Measurements from ENCODE around the gene ATE1. TPM values are rescaled to one million over a fixed set of nuclear protein-coding genes. Genes with fewer than 3 reads are reported as not detected.

ATE1 gene
- total RNA-seq, 1 donor from 2014 or later, result 26.0 TPM

DNA sequence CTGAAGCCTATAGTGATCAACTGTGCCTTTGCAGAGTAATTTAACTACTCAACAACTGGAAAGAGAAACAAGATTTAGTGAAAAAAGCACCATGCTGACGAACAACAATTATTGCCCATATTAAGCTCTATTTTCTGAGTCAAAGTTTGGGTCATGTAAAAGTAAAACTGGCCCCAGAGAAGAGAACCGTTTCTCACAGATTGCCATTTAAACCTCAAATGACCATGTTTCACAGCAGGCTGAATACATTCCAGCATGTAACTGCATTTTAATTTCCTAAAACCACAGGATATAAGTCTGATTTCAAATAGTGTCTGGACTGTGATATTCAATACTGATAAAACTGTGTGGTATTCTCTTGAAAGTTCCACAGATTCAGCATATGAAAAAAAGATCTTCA lies 140.7 kb downstream of the ATE1 start:
- DNase-seq (no peak), ATAC-seq (no peak)
- Histone ChIP-seq H3K4me3 (no peak overlapping the region), H3K27ac (no peak overlapping the region), H3K4me1 (no peaks in the 10 kb centered on the region), H3K36me3 (peaks cover 19% of the 10 kb centered on the region), H3K9me3 (no peaks in the 10 kb centered on the region), H3K27me3 (ENCODE audit: low read depth) (no peaks in the 10 kb centered on the region)
- intact Hi-C loops (cut with DNase I), result no loop called here
- TF ChIP-seq, protein P1, sequence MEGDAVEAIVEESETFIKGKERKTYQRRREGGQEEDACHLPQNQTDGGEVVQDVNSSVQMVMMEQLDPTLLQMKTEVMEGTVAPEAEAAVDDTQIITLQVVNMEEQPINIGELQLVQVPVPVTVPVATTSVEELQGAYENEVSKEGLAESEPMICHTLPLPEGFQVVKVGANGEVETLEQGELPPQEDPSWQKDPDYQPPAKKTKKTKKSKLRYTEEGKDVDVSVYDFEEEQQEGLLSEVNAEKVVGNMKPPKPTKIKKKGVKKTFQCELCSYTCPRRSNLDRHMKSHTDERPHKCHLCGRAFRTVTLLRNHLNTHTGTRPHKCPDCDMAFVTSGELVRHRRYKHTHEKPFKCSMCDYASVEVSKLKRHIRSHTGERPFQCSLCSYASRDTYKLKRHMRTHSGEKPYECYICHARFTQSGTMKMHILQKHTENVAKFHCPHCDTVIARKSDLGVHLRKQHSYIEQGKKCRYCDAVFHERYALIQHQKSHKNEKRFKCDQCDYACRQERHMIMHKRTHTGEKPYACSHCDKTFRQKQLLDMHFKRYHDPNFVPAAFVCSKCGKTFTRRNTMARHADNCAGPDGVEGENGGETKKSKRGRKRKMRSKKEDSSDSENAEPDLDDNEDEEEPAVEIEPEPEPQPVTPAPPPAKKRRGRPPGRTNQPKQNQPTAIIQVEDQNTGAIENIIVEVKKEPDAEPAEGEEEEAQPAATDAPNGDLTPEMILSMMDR (IDR thresholded peaks at IDR 0.05), result no peak

DNA sequence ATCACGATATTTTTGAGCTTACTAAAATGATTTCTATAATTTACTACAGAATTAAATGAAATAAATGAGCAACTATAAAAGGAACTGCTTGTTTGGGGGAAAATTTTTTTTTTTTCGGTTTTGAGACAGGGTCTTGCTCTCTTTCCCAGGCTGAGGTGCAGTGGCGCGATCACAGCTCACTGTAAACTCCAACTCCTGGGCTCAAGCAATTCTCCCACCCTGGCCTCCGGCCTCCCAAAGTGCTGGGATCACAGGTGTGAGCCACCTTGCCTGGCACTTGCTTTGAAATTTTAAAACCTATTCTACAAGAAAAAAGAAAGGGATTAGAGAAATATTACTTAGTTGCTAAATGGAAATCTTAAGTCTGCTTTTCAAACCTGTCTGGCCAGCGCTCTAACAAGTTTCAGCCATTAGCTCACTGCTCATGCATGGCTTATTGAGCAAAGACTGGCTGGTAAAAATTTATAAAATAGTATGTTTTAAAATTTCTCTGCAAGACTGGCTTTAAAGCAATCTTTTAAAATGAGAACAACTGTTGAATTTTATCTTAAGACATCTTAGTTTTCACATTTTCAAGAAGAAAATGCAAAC lies 144.0 kb downstream of the ATE1 start:
- Histone ChIP-seq H3K36me3 (peaks cover 5% of the 10 kb centered on the region), H3K4me3 (no peak overlapping the region), H3K27me3 (ENCODE audit: low read depth) (no peaks in the 10 kb centered on the region), H3K9me3 (no peaks in the 10 kb centered on the region), H3K27ac (no peak overlapping the region), H3K4me1 (no peaks in the 10 kb centered on the region)
- no peak for DNase-seq
- intact Hi-C loops (cut with DNase I), result no loop called here
- TF ChIP-seq, protein P1 (IDR thresholded peaks at IDR 0.05), result no peak
- no peak for ATAC-seq

DNA sequence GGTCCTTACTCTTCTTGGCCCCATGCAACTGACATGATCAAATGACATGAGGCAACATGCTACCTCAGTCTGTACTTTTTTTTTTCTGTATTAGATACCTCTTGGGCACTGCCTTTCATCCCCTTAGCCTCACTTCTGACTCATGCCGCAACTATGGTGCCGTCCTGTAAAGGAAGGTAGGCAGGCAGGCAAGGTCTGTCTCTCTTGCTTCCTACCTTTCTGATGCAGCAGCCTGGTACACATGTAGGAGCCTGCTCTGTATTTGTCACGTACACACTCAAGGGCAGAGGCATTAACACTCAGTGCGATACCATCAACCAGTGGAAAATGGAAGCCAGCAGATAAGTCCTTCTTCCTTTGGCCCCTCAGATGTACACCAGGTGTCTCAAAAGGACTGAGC lies 146.7 kb downstream of the ATE1 start:
- intact Hi-C loops (cut with DNase I), result no loop called here
- H3K4me1 ChIP-seq, result no peaks in the 10 kb centered on the region
- DNase-seq (no peak), ATAC-seq (no peak)
- TF ChIP-seq, protein P1 (IDR thresholded peaks at IDR 0.05), result no peak
- H3K27ac ChIP-seq, result no peak overlapping the region
- no peak overlapping the region for H3K4me3 ChIP-seq
- peaks cover 5% of the 10 kb centered on the region for H3K36me3 ChIP-seq
- H3K9me3 ChIP-seq, result no peaks in the 10 kb centered on the region
- H3K27me3 ChIP-seq (ENCODE audit: low read depth), result no peaks in the 10 kb centered on the region

DNA sequence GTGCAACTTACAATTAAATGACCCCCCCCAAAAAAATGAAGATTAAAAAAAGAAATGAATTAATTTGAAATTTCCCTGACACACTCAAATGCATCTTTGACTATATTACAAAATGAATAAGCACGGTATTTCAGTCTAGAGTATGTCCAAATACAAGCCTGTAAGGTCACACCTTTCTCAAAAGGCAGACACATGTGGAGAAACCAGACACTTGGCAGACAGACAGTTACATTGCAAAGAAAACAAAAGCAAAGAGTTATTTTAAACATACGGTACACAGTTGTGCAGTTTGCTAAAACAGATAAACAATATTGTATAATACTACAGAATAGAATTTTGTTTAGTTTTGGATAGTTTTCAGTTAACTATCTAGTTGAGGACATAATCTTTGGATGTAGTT lies 153.0 kb downstream of the ATE1 start:
- ATAC-seq, result no peak
- DNase-seq, result no peak
- TF ChIP-seq, protein P1 (IDR thresholded peaks at IDR 0.05), result no peak
- Histone ChIP-seq H3K4me1 (peaks cover 7% of the 10 kb centered on the region), H3K36me3 (no peaks in the 10 kb centered on the region), H3K4me3 (no peak overlapping the region), H3K27me3 (ENCODE audit: low read depth) (no peaks in the 10 kb centered on the region), H3K9me3 (no peaks in the 10 kb centered on the region), H3K27ac (peak overlapping the region; percentile 31)
- intact Hi-C loops (cut with DNase I), result no loop called here

DNA sequence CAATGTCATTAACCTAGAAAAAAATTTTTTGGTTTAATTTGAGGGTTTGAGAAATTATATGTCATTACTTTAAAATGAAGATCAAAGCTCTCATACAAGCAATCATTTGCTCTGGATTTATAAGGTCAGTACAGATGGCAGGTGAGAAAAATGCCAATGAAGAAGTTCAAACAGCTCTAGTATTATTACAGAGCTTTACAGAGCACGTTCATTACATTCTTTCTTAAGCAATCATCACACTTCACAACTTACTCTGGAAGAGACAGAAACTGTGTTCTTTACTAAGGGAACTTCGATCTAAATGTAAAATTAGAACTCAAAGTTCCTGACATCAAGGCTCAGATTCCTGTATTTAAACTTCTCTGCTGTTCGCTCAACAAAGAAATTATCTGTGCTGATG lies 153.4 kb downstream of the ATE1 start:
- peak overlapping the region; percentile 31 for H3K27ac ChIP-seq
- no peaks in the 10 kb centered on the region for H3K27me3 ChIP-seq (ENCODE audit: low read depth)
- no peaks in the 10 kb centered on the region for H3K9me3 ChIP-seq
- ATAC-seq, result peak; percentile 75 to 91
- TF ChIP-seq, protein P1 (IDR thresholded peaks at IDR 0.05), result no peak
- no peaks in the 10 kb centered on the region for H3K36me3 ChIP-seq
- H3K4me3 ChIP-seq, result no peak overlapping the region
- intact Hi-C loops (cut with DNase I), result no loop called here
- peaks cover 7% of the 10 kb centered on the region for H3K4me1 ChIP-seq
- no peak for DNase-seq

All from lower lobe of right lung (tissue), 2 donors.